SKM-1 treated with dmso at 0.1 percent for 144 hours (cell line): ENCODE measurements around the gene CDK14.

ENCODE experiments used
- DNase-seq: peaks from one replicate; lab custom pipeline; 2025; ENCODE audit not compliant: unreplicated experiment; lab: John Stamatoyannopoulos, UW

CDK14 gene

GRCh38 chr7:91082852-91083495 is 486.9 kb downstream of the CDK14 start:
- peak; percentile 13 for DNase-seq

- DNase-seq, result no peak
Observed at GRCh38 chr7:91083855-91084644, 487.9 kb downstream of the CDK14 start.

GRCh38 chr7:91085175-91085574 is 489.1 kb downstream of the CDK14 start:
- no peak for DNase-seq

GRCh38 chr7:91086200-91086599 is 490.1 kb downstream of the CDK14 start:
- no peak for DNase-seq

- DNase-seq, result no peak
Observed at GRCh38 chr7:91088156-91088555, 492.0 kb downstream of the CDK14 start.

GRCh38 chr7:91088691-91089090 is 492.6 kb downstream of the CDK14 start:
- no peak for DNase-seq

GRCh38 chr7:91089382-91089963 is 493.4 kb downstream of the CDK14 start:
- peak; percentile 27 for DNase-seq

GRCh38 chr7:91090684-91091083 is 494.6 kb downstream of the CDK14 start:
- DNase-seq, result no peak

GRCh38 chr7:91091631-91092030 is 495.5 kb downstream of the CDK14 start:
- DNase-seq, result no peak

- DNase-seq, result no peak
Observed at GRCh38 chr7:91093181-91093580, 497.1 kb downstream of the CDK14 start.

- no peak for DNase-seq
Observed at GRCh38 chr7:91098566-91098965, 502.4 kb downstream of the CDK14 start.

- no peak for DNase-seq
Observed at GRCh38 chr7:91103363-91103762, 507.2 kb downstream of the CDK14 start.

GRCh38 chr7:91107460-91107859 is 511.3 kb downstream of the CDK14 start:
- DNase-seq, result no peak

GRCh38 chr7:91109200-91109599 is 513.1 kb downstream of the CDK14 start:
- no peak for DNase-seq

- no peak for DNase-seq
Observed at GRCh38 chr7:91112902-91113341, 516.8 kb downstream of the CDK14 start.

GRCh38 chr7:91114232-91114631 is 518.1 kb downstream of the CDK14 start:
- no peak for DNase-seq

GRCh38 chr7:91126762-91127161 is 530.6 kb downstream of the CDK14 start:
- DNase-seq, result no peak

GRCh38 chr7:91127325-91127724 is 531.2 kb downstream of the CDK14 start:
- no peak for DNase-seq

GRCh38 chr7:91127959-91128358 is 531.8 kb downstream of the CDK14 start:
- DNase-seq, result no peak

GRCh38 chr7:91128683-91129348 is 532.7 kb downstream of the CDK14 start:
- DNase-seq, result no peak

GRCh38 chr7:91135300-91135699 is 539.2 kb downstream of the CDK14 start:
- no peak for DNase-seq
